ENCODE results near the gene CYSTM1.

CYSTM1 gene

DNA sequence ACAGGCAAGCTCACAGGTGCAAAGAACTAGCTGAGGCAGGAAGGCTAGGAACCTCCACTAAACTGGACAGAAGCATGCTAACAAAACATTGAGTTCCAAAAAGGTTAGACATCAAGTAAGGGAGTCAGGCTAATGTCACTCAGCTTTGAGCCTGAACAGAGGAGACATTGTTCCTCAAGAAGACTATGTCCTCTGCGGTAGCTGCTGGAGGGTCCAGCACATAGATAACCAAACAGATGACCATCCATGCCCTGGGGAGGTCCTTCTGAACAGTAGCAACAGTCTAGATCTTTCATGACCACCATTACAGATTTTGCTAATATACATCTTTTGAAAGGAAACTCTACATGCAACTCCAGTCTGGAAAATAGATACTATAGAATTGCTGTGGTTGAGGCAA, 57.7 kb downstream of the CYSTM1 start:
- H3K4me3 ChIP-seq (ENCODE audit: low read depth, low read length), result no peak overlapping the region
- no peak for DNase-seq (ENCODE audit: low read depth)
- TF ChIP-seq, protein P1, sequence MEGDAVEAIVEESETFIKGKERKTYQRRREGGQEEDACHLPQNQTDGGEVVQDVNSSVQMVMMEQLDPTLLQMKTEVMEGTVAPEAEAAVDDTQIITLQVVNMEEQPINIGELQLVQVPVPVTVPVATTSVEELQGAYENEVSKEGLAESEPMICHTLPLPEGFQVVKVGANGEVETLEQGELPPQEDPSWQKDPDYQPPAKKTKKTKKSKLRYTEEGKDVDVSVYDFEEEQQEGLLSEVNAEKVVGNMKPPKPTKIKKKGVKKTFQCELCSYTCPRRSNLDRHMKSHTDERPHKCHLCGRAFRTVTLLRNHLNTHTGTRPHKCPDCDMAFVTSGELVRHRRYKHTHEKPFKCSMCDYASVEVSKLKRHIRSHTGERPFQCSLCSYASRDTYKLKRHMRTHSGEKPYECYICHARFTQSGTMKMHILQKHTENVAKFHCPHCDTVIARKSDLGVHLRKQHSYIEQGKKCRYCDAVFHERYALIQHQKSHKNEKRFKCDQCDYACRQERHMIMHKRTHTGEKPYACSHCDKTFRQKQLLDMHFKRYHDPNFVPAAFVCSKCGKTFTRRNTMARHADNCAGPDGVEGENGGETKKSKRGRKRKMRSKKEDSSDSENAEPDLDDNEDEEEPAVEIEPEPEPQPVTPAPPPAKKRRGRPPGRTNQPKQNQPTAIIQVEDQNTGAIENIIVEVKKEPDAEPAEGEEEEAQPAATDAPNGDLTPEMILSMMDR (IDR thresholded peaks at IDR 0.05; ENCODE audit: control insufficient read depth, extremely low read depth, insufficient read depth), result no peak

DNA sequence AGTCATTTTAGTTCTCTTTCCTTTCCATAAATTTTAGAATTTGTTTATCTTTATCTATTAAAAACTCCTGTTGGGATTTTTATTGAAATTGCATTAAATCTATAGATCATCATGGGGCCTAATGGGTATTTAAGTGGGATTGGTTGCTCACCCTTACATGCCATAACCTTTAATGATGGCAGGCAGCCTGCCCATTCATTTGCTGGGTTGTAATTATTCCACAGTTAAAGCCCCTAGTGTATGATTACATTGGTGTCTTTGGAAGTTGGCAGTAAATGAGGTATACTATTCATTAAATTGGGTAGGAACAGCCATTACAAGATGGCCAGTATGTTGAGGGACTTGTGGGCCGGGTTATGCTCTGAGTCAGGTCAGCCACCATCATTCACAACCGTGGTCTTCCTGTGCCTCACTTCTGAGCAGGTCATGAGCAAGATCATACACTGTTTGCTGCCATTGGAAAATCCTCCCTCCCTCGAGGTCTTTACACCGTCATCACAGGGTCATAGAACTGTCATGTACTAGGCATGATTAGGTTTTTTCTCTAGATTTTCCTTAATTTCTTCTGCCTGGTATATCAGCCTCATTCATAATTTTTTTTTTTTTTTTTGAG, 59.5 kb downstream of the CYSTM1 start:
- DNase-seq (ENCODE audit: low read depth), result no peak
- TF ChIP-seq, protein P1 (IDR thresholded peaks at IDR 0.05; ENCODE audit: control insufficient read depth, extremely low read depth, insufficient read depth), result no peak
- no peak overlapping the region for H3K4me3 ChIP-seq (ENCODE audit: low read depth, low read length)

- no peak for DNase-seq (ENCODE audit: low read depth)
- TF ChIP-seq, protein P1 (IDR thresholded peaks at IDR 0.05; ENCODE audit: control insufficient read depth, extremely low read depth, insufficient read depth), result no peak
- H3K4me3 ChIP-seq (ENCODE audit: low read depth, low read length), result no peak overlapping the region
Measured at GRCh38 chr5:140235791-140236551, 61.0 kb downstream of the CYSTM1 start.

- no peak for DNase-seq (ENCODE audit: low read depth)
- TF ChIP-seq, protein P1 (IDR thresholded peaks at IDR 0.05; ENCODE audit: control insufficient read depth, extremely low read depth, insufficient read depth), result no peak
- no peak overlapping the region for H3K4me3 ChIP-seq (ENCODE audit: low read depth, low read length)
Measured at GRCh38 chr5:140236891-140237598, 62.1 kb downstream of the CYSTM1 start.

DNA sequence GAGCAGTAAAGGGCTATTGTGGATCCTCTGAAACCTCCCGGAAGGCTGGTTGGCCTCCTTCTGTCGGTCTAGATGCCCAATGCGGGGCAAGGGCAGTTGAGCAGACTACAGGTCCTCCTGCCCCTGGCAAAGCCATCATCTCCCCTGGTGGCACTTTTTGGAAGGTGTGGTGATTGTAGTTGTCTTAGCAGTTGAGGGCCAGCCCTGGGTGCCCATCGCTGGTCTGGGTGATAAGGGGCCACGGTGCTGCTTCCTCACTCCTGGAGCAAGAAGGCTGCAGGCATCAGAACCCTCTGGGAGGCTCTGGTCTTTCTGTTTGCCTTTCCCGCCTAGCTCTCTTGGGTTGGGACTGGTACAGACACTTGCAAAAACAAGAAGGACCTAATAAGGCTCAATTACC, 63.8 kb downstream of the CYSTM1 start:
- TF ChIP-seq, protein P1 (IDR thresholded peaks at IDR 0.05; ENCODE audit: control insufficient read depth, extremely low read depth, insufficient read depth), result no peak
- no peak for DNase-seq (ENCODE audit: low read depth)
- no peak overlapping the region for H3K4me3 ChIP-seq (ENCODE audit: low read depth, low read length)

DNA sequence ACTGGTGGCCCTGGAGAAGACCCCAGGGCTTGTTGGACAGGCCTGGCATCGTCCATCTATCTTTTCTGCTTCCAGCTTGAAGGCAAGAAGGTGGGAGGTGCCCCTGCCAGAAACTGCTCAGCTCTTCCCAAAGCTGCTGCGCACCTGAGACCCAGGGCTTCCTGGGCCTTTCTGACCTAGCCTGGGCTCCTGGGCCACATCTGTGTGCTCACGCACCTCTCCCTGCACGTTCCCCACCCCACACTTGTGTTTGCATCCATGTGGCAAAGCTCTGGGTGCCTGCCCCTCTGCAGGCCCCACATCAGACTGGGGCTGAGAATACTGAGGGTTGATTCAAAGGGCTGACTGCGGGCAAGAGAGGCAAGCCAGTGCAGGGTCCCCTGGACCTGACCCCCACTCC, 64.5 kb downstream of the CYSTM1 start:
- TF ChIP-seq, protein P1 (IDR thresholded peaks at IDR 0.05; ENCODE audit: control insufficient read depth, extremely low read depth, insufficient read depth), result no peak
- no peak for DNase-seq (ENCODE audit: low read depth)
- no peak overlapping the region for H3K4me3 ChIP-seq (ENCODE audit: low read depth, low read length)

Measured in LNCaP clone FGC (cell line).